Body of pancreas (tissue), 4 donors: Measurements from ENCODE around the gene BANP. TPM values are rescaled to one million over a fixed set of nuclear protein-coding genes. Genes with fewer than 3 reads are reported as not detected.
"Not testable (repeated sequence)": the region's sequence is repeated elsewhere in the genome, so short reads cannot be mapped to it uniquely, and the experiment has no call there.

Experiments used
- ATAC-seq: fragments of 150-250 bp; one replicate; pipeline ENCODE4 v1.9.1; 2016
- DNase-seq, 4 donors: peaks; one replicate each; pipeline ENCODE4 v3.0.0-alpha.2; 2019
- H3K27ac ChIP-seq, 4 donors: fragments of 200-600 bp; sonication (generic); 1 replicate in 3 of 4; 2 replicates in 1 of 4; pipeline versions ENCODE4 v1.5.1 to v1.6.1; 2016 to 2019; ENCODE audit warnings: mild to moderate bottlenecking in 1 of 4, mixed read lengths in 1 of 4, moderate library complexity in 1 of 4
- H3K27me3 ChIP-seq, 2 donors: fragments of 200-600 bp; sonication (generic); one replicate each; pipeline ENCODE4 v1.6.0; 2016; ENCODE audit warnings: mild to moderate bottlenecking in 1 of 2
- H3K36me3 ChIP-seq, 2 donors: fragments of 200-600 bp; sonication (generic); replicated peaks in 1 of 2; 2 replicates each; pipeline ENCODE4 v1.5.1; 2016; ENCODE audit warnings: low read depth in 2 of 2; ENCODE audit not compliant: insufficient read depth in 1 of 2
- H3K4me1 ChIP-seq: fragments of 200-600 bp; sonication (generic); one replicate; pipeline ENCODE4 v1.6.0; 2016
- H3K4me3 ChIP-seq, 2 donors: fragments of 200-600 bp; sonication (generic); 1 replicate in 1 of 2; 2 replicates in 1 of 2; pipeline ENCODE4 v1.5.1; 2016 to 2019
- H3K9me3 ChIP-seq, 3 donors: fragments of 200-600 bp; sonication (generic); 1 replicate in 2 of 3; 2 replicates in 1 of 3; pipeline ENCODE4 v1.5.1; 2016
- CTCF ChIP-seq, 7 experiments: fragments of 450-650 bp in 4 of 7; fragments of 200-600 bp in 3 of 7; sonication (generic) in 3 of 7; IDR thresholded peaks; one replicate each; pipeline ENCODE4 v1.5.1; 2016 to 2019; ENCODE audit warnings: antibody characterized with exemption in 7 of 7
- POLR2A ChIP-seq, 3 donors: fragments of 450-650 bp; IDR thresholded peaks; one replicate each; pipeline ENCODE4 v1.6.1; 2016; ENCODE audit warnings: antibody characterized with exemption in 3 of 3, mild to moderate bottlenecking in 2 of 3
- WGBS, 2 donors: methylation state at CpG; one replicate each; pipeline ENCODE4 v1.1.5; 2017; 5-methylcytosine and 5-hydroxymethylcytosine counted together
- intact Hi-C: fragments of 100-400 bp; cut with DNase I; formaldehyde crosslinking; loops from one replicate; pipeline ENCODE4 v1.15.1; 2023
- total RNA-seq, 2 donors: library from RNA; depleted of rRNA; stranded (reverse); fragments of >200 nt; gene quantifications; one replicate each; pipeline ENCODE4 v1.1.0, GENCODE V29; 2016

Gene BANP
- total RNA-seq, 2 donors from 2014 or later: 19.1 to 20.2 TPM

- 93 to 94% methylated on average over 6 to 36 of the region's 36 CpGs for WGBS, 2 donors
- Histone ChIP-seq H3K9me3 (no peaks in the 10 kb centered on the region), H3K27ac (no peak overlapping the region), H3K27me3 (no peaks in the 10 kb centered on the region), H3K4me3 (no peak overlapping the region), H3K4me1 (no peaks in the 10 kb centered on the region), H3K36me3 (peaks cover 5 to 6% of the 10 kb centered on the region in 2 donors)
- no peak for TF ChIP-seq CTCF (IDR thresholded peaks at IDR 0.05)
- no peak for TF ChIP-seq POLR2A (IDR thresholded peaks at IDR 0.05)
- intact Hi-C loops: no loop called here
- ATAC-seq (no peak), DNase-seq (peak in 1 of 4 donors; percentile 4)
These were observed 122.0 kb downstream of the BANP start for GRCh38 chr16:88073201-88073721.

GRCh38 chr16:88074041-88074440 is 122.8 kb downstream of the BANP start:
- ATAC-seq (no peak), DNase-seq (peak in 1 of 4 donors; percentile 1)
- H3K4me3 ChIP-seq: no peak overlapping the region
- H3K27me3 ChIP-seq: no peaks in the 10 kb centered on the region
- H3K36me3 ChIP-seq: peaks cover 5 to 9% of the 10 kb centered on the region in 2 donors
- no peaks in the 10 kb centered on the region for H3K9me3 ChIP-seq
- 93 to 98% methylated on average over 2 to 6 of the region's 6 CpGs for WGBS, 2 donors
- no peak for TF ChIP-seq CTCF (IDR thresholded peaks at IDR 0.05)
- TF ChIP-seq POLR2A (IDR thresholded peaks at IDR 0.05): no peak
- no peak overlapping the region for H3K27ac ChIP-seq
- no peaks in the 10 kb centered on the region for H3K4me1 ChIP-seq
- intact Hi-C loops: no loop called here

- DNase-seq: peak in 1 of 4 donors; percentile 5
- ATAC-seq: no peak
- WGBS, 2 donors: 92 to 96% methylated on average over 29 to 57 of the region's 57 CpGs
- no peak overlapping the region for H3K27ac ChIP-seq
- no peaks in the 10 kb centered on the region for H3K9me3 ChIP-seq
- no peaks in the 10 kb centered on the region for H3K27me3 ChIP-seq
- TF ChIP-seq CTCF (IDR thresholded peaks at IDR 0.05): no peak
- no peak for TF ChIP-seq POLR2A (IDR thresholded peaks at IDR 0.05)
- no peak overlapping the region for H3K4me3 ChIP-seq
- no peaks in the 10 kb centered on the region for H3K4me1 ChIP-seq
- intact Hi-C loops: no loop called here
- H3K36me3 ChIP-seq: peaks cover 5 to 7% of the 10 kb centered on the region in 2 donors
These were observed 125.1 kb downstream of the BANP start for GRCh38 chr16:88076211-88076931.

- H3K4me1 ChIP-seq, ATAC-seq, intact Hi-C loops, H3K4me3 ChIP-seq, H3K27me3 ChIP-seq, H3K9me3 ChIP-seq, H3K36me3 ChIP-seq, DNase-seq, H3K27ac ChIP-seq: not testable (repeated sequence)
- WGBS, 2 donors: 90 to 93% methylated on average over 5 of the region's 5 CpGs
These were observed 125.7 kb downstream of the BANP start for GRCh38 chr16:88076932-88077320.

GRCh38 chr16:88077328-88078108 is 126.3 kb downstream of the BANP start:
- Histone ChIP-seq H3K4me1 (no peaks in the 10 kb centered on the region), H3K9me3 (no peaks in the 10 kb centered on the region), H3K27ac (no peak overlapping the region), H3K27me3 (no peaks in the 10 kb centered on the region), H3K4me3 (no peak overlapping the region), H3K36me3 (peaks cover 3 to 5% of the 10 kb centered on the region in 2 donors)
- ATAC-seq (no peak), DNase-seq (no peak)
- intact Hi-C loops: no loop called here
- WGBS, 2 donors: 86 to 93% methylated on average over 28 to 30 of the region's 30 CpGs
- TF ChIP-seq CTCF (IDR thresholded peaks at IDR 0.05): no peak
- no peak for TF ChIP-seq POLR2A (IDR thresholded peaks at IDR 0.05)
